Caco-2 (cell line): ENCODE measurements around the gene PALD1. TPM values are rescaled to one million over a fixed set of nuclear protein-coding genes. Genes with fewer than 3 reads are reported as not detected.

Experiments
- BruUV-seq: library from RNA; stranded (reverse); fragments of 400-500 nt; replicated peaks from 2 replicates; lab custom pipeline; 2021; lab: Mats Ljungman, UMichigan
- CTCF ChIA-PET: fragments of 300-600 bp; sonication (Branson Sonifier 250); formaldehyde crosslinking; loops from one replicate; lab custom pipeline; 2022; ENCODE audit warnings: antibody characterized with exemption; lab: Charles Lee
- POLR2A ChIA-PET: fragments of 300-600 bp; sonication (Branson Sonifier 250); formaldehyde crosslinking; loops from one replicate; lab custom pipeline; 2022; ENCODE audit warnings: antibody characterized with exemption; lab: Charles Lee
- DNase-seq, 2 experiments: peaks; one replicate each; pipeline versions ENCODE4 v3.0.0 to v3.0.0-alpha.2; 2020 to 2022
- H3K27me3 ChIP-seq: replicated peaks from 2 replicates; pipeline ENCODE4 v1.6.0; 2011; ENCODE audit warnings: low read length; ENCODE audit not compliant: control insufficient read depth, insufficient read depth
- H3K36me3 ChIP-seq: 2 replicates; pipeline ENCODE4 v1.5.1; 2011; ENCODE audit warnings: low read length; ENCODE audit not compliant: control insufficient read depth, insufficient read depth
- H3K4me1 ChIP-seq: fragments of 250-450 bp; sonication (Bioruptor Pico); 2 replicates; pipeline ENCODE4 v1.5.1; 2020; ENCODE audit warnings: mild to moderate bottlenecking
- H3K4me3 ChIP-seq: 2 replicates; pipeline ENCODE4 v1.5.1; 2011; ENCODE audit warnings: low read depth, mild to moderate bottlenecking, control low read depth, low read length
- H3K9me3 ChIP-seq: fragments of 250-450 bp; sonication (Bioruptor Pico); 2 replicates; pipeline ENCODE4 v1.5.1; 2020; ENCODE audit warnings: mild to moderate bottlenecking, moderate library complexity
- H3K27ac Mint-ChIP-seq: one replicate; pipeline ENCODE4 v1.8.0; 2022; ENCODE audit warnings: mixed read lengths; ENCODE audit not compliant: unreplicated experiment
- H3K27me3 Mint-ChIP-seq: one replicate; pipeline ENCODE4 v1.8.0; 2022; ENCODE audit warnings: mixed read lengths; ENCODE audit not compliant: insufficient read depth, unreplicated experiment
- H3K36me3 Mint-ChIP-seq: one replicate; pipeline ENCODE4 v1.8.0; 2022; ENCODE audit warnings: mild to moderate bottlenecking, mixed read lengths; ENCODE audit not compliant: insufficient read depth, unreplicated experiment
- H3K4me1 Mint-ChIP-seq: one replicate; pipeline ENCODE4 v1.8.0; 2022; ENCODE audit warnings: low read depth, mixed read lengths; ENCODE audit not compliant: unreplicated experiment
- H3K4me3 Mint-ChIP-seq: one replicate; pipeline ENCODE4 v1.8.0; 2022; ENCODE audit warnings: mild to moderate bottlenecking, moderate library complexity, mixed read lengths; ENCODE audit not compliant: unreplicated experiment
- H3K9me3 Mint-ChIP-seq: one replicate; pipeline ENCODE4 v1.8.0; 2022; ENCODE audit warnings: mixed read lengths; ENCODE audit not compliant: unreplicated experiment
- CTCF ChIP-seq, 2 experiments: fragments of 200-600 bp in 1 of 2; IDR thresholded peaks; 1 replicate in 1 of 2; 2 replicates in 1 of 2; pipeline versions ENCODE4 v1.5.1 to v1.8.0; 2011 to 2022; ENCODE audit warnings: antibody characterized with exemption in 1 of 2, control low read depth in 1 of 2, inconsistent platforms in 1 of 2, low read depth in 1 of 2, low read length in 1 of 2, mild to moderate bottlenecking in 1 of 2, moderate library complexity in 1 of 2; ENCODE audit not compliant: insufficient read depth in 1 of 2, severe bottlenecking in 1 of 2, unreplicated experiment in 1 of 2
- intact Hi-C: fragments of 100-400 bp; cut with micrococcal nuclease; formaldehyde crosslinking; loops from one replicate; pipeline ENCODE4 v1.10.0; 2022; ENCODE audit not compliant: unreplicated experiment
- total RNA-seq: library from RNA; stranded (reverse); gene quantifications from 2 replicates; pipeline ENCODE4 v1.2.3, GENCODE V29; 2022

Gene PALD1
- total RNA-seq, 1 experiment from 2014 or later: 10.3 TPM

GRCh38 chr10:70597856-70598815 lies 119.6 kb downstream of the PALD1 start:
- POLR2A ChIA-PET: no interaction called here
- no peak overlapping the region for H3K27ac Mint-ChIP-seq
- no peaks in the 10 kb centered on the region for H3K36me3 ChIP-seq
- peaks cover 18% of the 10 kb centered on the region for H3K4me1 ChIP-seq
- no peaks in the 10 kb centered on the region for H3K27me3 ChIP-seq
- H3K4me3 Mint-ChIP-seq: no peak overlapping the region
- DNase-seq: peak in 1 of 2 experiments; percentile 32
- no peak for TF ChIP-seq CTCF (IDR thresholded peaks at IDR 0.05; ENCODE audit: insufficient read depth in 1 of 2, low read depth in 1 of 2, low read length in 1 of 2, severe bottlenecking in 1 of 2, unreplicated experiment in 1 of 2)
- H3K9me3 ChIP-seq: no peaks in the 10 kb centered on the region
- intact Hi-C loops: loop anchor here (5.0 kb wide), 1 partner anchor 41 kb away; no protein-coding TSS in a partner anchor
- H3K27me3 Mint-ChIP-seq: no peaks in the 10 kb centered on the region
- CTCF ChIA-PET: interaction anchor here (0.6 kb wide), 1 partner anchor 101 kb away, joined by 3 read pairs; no protein-coding TSS in a partner anchor
- no peak overlapping the region for H3K4me3 ChIP-seq
- peaks cover 17% of the 10 kb centered on the region for H3K4me1 Mint-ChIP-seq
- no TSS peak for BruUV-seq
- H3K9me3 Mint-ChIP-seq: no peaks in the 10 kb centered on the region
- H3K36me3 Mint-ChIP-seq: no peaks in the 10 kb centered on the region

DNA sequence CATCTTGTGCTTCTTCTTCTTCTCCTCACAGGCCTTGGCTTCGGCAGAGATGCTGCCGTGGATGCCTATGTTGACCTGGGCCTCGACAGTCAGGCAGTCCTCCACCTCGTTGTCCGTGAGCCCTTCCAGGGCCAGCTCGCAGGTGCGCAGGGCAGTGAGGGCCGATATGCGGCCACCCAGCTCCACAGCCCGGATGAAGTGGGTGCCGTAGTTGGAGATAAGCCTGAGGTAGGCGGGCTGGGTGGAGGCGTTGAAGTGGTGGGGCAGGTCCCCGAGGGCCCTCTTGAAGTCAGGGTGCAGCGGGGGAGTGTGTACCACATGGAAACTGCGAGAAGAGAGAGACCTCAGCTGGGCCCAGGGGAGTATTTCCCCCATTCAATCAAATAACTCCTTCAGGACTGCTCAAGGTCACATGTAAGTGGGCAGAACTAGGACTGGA lies 120.3 kb downstream of the PALD1 start:
- H3K36me3 Mint-ChIP-seq: no peaks in the 10 kb centered on the region
- intact Hi-C loops: loop anchor here (5.0 kb wide), 1 partner anchor 42 kb away; no protein-coding TSS in a partner anchor
- H3K9me3 Mint-ChIP-seq: no peaks in the 10 kb centered on the region
- DNase-seq: peak in 1 of 2 experiments; percentile 30
- Histone ChIP-seq H3K27me3 (no peaks in the 10 kb centered on the region), H3K4me3 (no peak overlapping the region), H3K9me3 (no peaks in the 10 kb centered on the region), H3K4me1 (peaks cover 18% of the 10 kb centered on the region), H3K36me3 (no peaks in the 10 kb centered on the region)
- no peak overlapping the region for H3K27ac Mint-ChIP-seq
- H3K4me1 Mint-ChIP-seq: peaks cover 17% of the 10 kb centered on the region
- ChIA-PET POLR2A (no interaction called here), CTCF (no interaction called here)
- H3K27me3 Mint-ChIP-seq: no peaks in the 10 kb centered on the region
- no TSS peak for BruUV-seq
- no peak for TF ChIP-seq CTCF (IDR thresholded peaks at IDR 0.05; ENCODE audit: insufficient read depth in 1 of 2, low read depth in 1 of 2, low read length in 1 of 2, severe bottlenecking in 1 of 2, unreplicated experiment in 1 of 2)
- H3K4me3 Mint-ChIP-seq: no peak overlapping the region

- Mint-ChIP-seq H3K27ac (no peak overlapping the region), H3K4me1 (peaks cover 17% of the 10 kb centered on the region), H3K4me3 (no peak overlapping the region), H3K36me3 (no peaks in the 10 kb centered on the region), H3K9me3 (no peaks in the 10 kb centered on the region), H3K27me3 (no peaks in the 10 kb centered on the region)
- H3K36me3 ChIP-seq: no peaks in the 10 kb centered on the region
- intact Hi-C loops: loop anchor here (5.0 kb wide), 1 partner anchor 42 kb away; no protein-coding TSS in a partner anchor
- ChIA-PET POLR2A (no interaction called here), CTCF (no interaction called here)
- H3K4me1 ChIP-seq: peaks cover 18% of the 10 kb centered on the region
- no peak for DNase-seq
- no peak overlapping the region for H3K4me3 ChIP-seq
- no TSS peak for BruUV-seq
- no peaks in the 10 kb centered on the region for H3K9me3 ChIP-seq
- H3K27me3 ChIP-seq: no peaks in the 10 kb centered on the region
- no peak for TF ChIP-seq CTCF (IDR thresholded peaks at IDR 0.05; ENCODE audit: insufficient read depth in 1 of 2, low read depth in 1 of 2, low read length in 1 of 2, severe bottlenecking in 1 of 2, unreplicated experiment in 1 of 2)
Measured at GRCh38 chr10:70599319-70599718, 120.8 kb downstream of the PALD1 start.
